H7 (cell line): ENCODE results near the gene AAK1. TPM values are rescaled to one million over a fixed set of nuclear protein-coding genes. Genes with fewer than 3 reads are reported as not detected.

Source experiments
- DNase-seq: peaks from one replicate; pipeline ENCODE4 v3.0.0; 2012
- H3K27me3 ChIP-seq: 2 replicates; pipeline ENCODE4 v1.6.0; 2011; ENCODE audit warnings: mild to moderate bottlenecking, low read length; ENCODE audit not compliant: control insufficient read depth, insufficient read depth
- H3K36me3 ChIP-seq: replicated peaks from 2 replicates; pipeline ENCODE4 v1.5.1; 2011; ENCODE audit warnings: low read length; ENCODE audit not compliant: control insufficient read depth, insufficient read depth
- H3K4me3 ChIP-seq: 2 replicates; pipeline ENCODE4 v1.5.1; 2011; ENCODE audit warnings: low read depth, mild to moderate bottlenecking, control low read depth, low read length, moderate library complexity; ENCODE audit not compliant: insufficient read depth
- total RNA-seq: library from RNA; depleted of rRNA; stranded (reverse); fragments of >200 nt; shearing (Covaris generic); gene quantifications from 2 replicates; pipeline ENCODE4 v1.2.3, GENCODE V29; 2014

AAK1 gene
- total RNA-seq, 1 experiment from 2014 or later = 26.5 TPM

DNA sequence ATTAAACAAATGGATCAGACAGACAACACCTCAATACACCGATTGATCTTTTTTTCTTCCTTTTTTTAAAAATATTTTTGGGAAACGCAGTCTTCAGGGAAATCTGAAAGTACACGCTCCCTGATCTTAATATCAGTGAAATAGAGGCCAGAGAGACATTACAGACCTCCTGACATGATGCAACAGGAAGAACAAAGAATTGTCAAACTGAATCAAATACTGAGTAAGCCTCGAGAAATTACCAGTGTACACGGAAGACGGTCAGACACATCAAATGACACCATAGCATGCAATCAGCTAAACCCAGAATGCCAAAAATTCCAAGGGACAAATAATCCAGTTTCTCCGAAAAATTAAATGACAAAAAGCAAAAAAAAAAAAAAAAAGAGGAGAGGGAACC lies 126.1 kb downstream of the AAK1 start:
- Histone ChIP-seq H3K4me3 (no peak overlapping the region), H3K27me3 (no peaks in the 10 kb centered on the region), H3K36me3 (peaks cover 1% of the 10 kb centered on the region; the same call in 1 of the 2 replicates)
- no peak for DNase-seq

DNA sequence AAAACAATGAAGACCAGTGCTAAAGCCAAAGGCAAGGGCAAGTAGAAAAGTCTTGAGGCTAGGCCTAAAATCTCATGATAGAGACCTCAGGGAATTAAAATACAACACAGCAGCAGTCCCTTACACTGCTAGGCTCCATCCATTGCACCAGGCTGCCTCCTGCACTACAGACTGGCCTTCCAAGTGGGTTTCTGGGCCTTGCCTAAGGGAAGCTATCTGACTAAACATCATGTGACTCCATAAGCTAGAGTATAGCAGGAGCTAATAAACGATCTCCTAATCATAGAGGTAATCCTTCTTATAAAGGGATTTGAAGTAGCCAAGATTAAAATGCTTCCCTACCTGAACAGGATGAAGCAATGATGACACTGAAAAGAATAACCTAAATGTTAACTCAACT lies 128.7 kb downstream of the AAK1 start:
- Histone ChIP-seq H3K4me3 (no peak overlapping the region), H3K27me3 (no peaks in the 10 kb centered on the region), H3K36me3 (peaks cover 4% of the 10 kb centered on the region)
- no peak for DNase-seq

- peak; percentile 44 for DNase-seq
- H3K27me3 ChIP-seq = no peaks in the 10 kb centered on the region
- peaks cover 4% of the 10 kb centered on the region for H3K36me3 ChIP-seq
- H3K4me3 ChIP-seq = no peak overlapping the region
These were observed 129.1 kb downstream of the AAK1 start for GRCh38 chr2:69514406-69514805.

DNA sequence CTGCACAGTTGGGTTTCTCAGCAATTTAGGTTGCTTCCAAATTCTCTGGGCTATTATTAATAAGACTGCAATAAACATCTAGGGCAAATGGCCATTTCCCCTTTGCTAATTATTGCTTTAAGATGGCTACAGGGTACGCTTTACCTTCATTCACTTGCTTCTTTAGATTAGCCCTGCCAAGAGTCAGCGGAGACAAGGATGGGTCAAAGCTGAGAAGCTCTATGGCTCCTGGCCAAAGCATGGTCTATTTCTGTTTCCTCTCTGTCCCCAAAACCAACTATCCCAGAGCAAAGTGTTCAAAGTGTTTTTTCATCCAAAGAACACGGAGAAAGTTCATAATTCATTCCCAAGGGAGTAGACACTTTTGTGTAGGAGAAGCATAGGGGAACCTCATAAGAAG lies 131.1 kb downstream of the AAK1 start:
- no peak for DNase-seq
- Histone ChIP-seq H3K36me3 (peaks cover 4% of the 10 kb centered on the region), H3K27me3 (no peaks in the 10 kb centered on the region), H3K4me3 (no peak overlapping the region)

DNA sequence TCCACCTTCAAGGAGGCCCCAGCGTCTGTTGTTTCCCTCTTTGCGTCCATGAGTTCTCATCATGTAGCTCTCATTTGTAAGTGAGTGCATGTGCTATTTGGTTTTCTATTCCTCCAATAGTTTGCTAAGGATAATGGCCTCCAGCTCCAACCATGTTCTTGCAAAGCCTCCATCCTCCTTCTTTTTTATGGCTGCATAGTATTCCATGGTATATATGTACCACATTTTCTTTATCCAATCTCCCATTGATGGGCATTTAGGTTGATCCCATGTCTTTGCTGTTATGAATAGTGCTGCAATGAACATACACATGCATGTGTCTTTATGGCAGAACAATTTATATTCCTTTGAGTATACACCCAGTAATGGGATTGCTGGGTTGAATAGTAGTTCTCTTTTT lies 133.3 kb downstream of the AAK1 start:
- DNase-seq = no peak
- Histone ChIP-seq H3K36me3 (peaks cover 4% of the 10 kb centered on the region), H3K4me3 (no peak overlapping the region), H3K27me3 (no peaks in the 10 kb centered on the region)

GRCh38 chr2:69509750-69510140 lies 133.8 kb downstream of the AAK1 start:
- Histone ChIP-seq H3K4me3 (no peak overlapping the region), H3K36me3 (peaks cover 4% of the 10 kb centered on the region), H3K27me3 (no peaks in the 10 kb centered on the region)
- DNase-seq = no peak

GRCh38 chr2:69509011-69509749 lies 134.4 kb downstream of the AAK1 start:
- DNase-seq = no peak
- peaks cover 4% of the 10 kb centered on the region for H3K36me3 ChIP-seq
- no peaks in the 10 kb centered on the region for H3K27me3 ChIP-seq
- H3K4me3 ChIP-seq = no peak overlapping the region

GRCh38 chr2:69505710-69506109 lies 137.8 kb downstream of the AAK1 start:
- no peaks in the 10 kb centered on the region for H3K27me3 ChIP-seq
- DNase-seq = no peak
- H3K36me3 ChIP-seq = no peaks in the 10 kb centered on the region; the same call in 1 of the 2 replicates
- H3K4me3 ChIP-seq = no peak overlapping the region

GRCh38 chr2:69501301-69501700 lies 142.2 kb downstream of the AAK1 start:
- H3K27me3 ChIP-seq = no peaks in the 10 kb centered on the region
- no peak for DNase-seq
- no peak overlapping the region for H3K4me3 ChIP-seq
- H3K36me3 ChIP-seq = no peaks in the 10 kb centered on the region

GRCh38 chr2:69499966-69500365 lies 143.6 kb downstream of the AAK1 start:
- Histone ChIP-seq H3K4me3 (no peak overlapping the region), H3K36me3 (no peaks in the 10 kb centered on the region)
- no peak for DNase-seq

GRCh38 chr2:69499242-69499641 lies 144.3 kb downstream of the AAK1 start:
- Histone ChIP-seq H3K27me3 (no peaks in the 10 kb centered on the region), H3K4me3 (no peak overlapping the region), H3K36me3 (no peaks in the 10 kb centered on the region)
- no peak for DNase-seq

More at GRCh38 chr2:69499966-69500365, 143.6 kb downstream of the AAK1 start:
- H3K27me3 ChIP-seq = no peaks in the 10 kb centered on the region

DNA sequence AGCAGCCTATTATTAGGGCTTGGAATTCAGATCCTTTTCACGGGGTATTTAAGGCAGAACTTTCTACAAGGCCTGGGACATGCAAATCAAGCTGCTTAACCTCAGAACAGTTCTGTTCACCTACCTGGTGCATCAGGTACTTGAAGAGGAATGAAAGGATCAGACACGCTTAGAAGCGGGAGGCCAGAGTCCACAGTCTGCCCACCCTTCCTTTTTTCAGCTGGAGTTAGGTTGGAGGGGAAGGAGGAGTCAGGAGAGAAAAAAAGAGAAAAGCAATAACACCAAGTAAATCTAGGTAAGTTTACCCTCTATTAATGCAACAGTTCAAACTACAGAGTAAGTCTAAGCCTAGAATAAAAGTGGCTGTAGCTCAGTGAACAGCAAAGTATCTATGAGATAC lies 147.7 kb downstream of the AAK1 start:
- no peaks in the 10 kb centered on the region for H3K36me3 ChIP-seq
- no peak for DNase-seq
- no peak overlapping the region for H3K4me3 ChIP-seq
- no peaks in the 10 kb centered on the region for H3K27me3 ChIP-seq

GRCh38 chr2:69495008-69495407 lies 148.5 kb downstream of the AAK1 start:
- H3K36me3 ChIP-seq = no peaks in the 10 kb centered on the region

GRCh38 chr2:69494126-69494525 lies 149.4 kb downstream of the AAK1 start:
- Histone ChIP-seq H3K4me3 (no peak overlapping the region), H3K27me3 (no peaks in the 10 kb centered on the region), H3K36me3 (no peaks in the 10 kb centered on the region)
- no peak for DNase-seq

More at GRCh38 chr2:69495008-69495407, 148.5 kb downstream of the AAK1 start:
- DNase-seq = no peak
- Histone ChIP-seq H3K27me3 (no peaks in the 10 kb centered on the region), H3K4me3 (no peak overlapping the region)

DNA sequence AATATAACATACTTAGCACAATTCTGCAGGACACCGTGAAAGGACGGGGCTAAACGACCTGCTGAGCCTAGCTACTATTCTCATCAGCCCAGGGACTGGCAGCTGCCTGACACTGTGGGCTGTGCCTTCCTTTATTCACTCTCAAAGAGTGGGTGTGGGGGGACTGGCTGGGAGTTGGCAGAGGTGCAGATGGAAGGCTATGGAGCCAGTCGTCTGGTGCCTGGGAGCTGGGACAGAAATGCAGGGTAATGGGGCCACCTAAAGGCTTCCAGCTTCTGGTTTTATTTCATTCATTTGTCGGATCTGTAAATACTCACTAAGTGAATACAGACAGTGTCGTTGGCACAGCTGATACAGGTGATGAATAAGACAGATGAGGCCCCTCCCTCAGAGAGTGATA lies 150.3 kb downstream of the AAK1 start:
- Histone ChIP-seq H3K27me3 (no peaks in the 10 kb centered on the region), H3K4me3 (no peak overlapping the region), H3K36me3 (no peaks in the 10 kb centered on the region)
- no peak for DNase-seq

- no peaks in the 10 kb centered on the region for H3K27me3 ChIP-seq
- no peak for DNase-seq
- no peak overlapping the region for H3K4me3 ChIP-seq
- no peaks in the 10 kb centered on the region for H3K36me3 ChIP-seq
These were observed 151.7 kb downstream of the AAK1 start for GRCh38 chr2:69491864-69492263.
